HEK293 (cell line): ENCODE results near the gene MGMT.

ENCODE experiments used
- CTCF ChIA-PET: fragments of 350-600 bp; formaldehyde crosslinking; extraction: SDS; loops from one replicate; lab custom pipeline; 2021; ENCODE audit warnings: antibody characterized with exemption; lab: Yijun Ruan, JAX
- POLR2A ChIA-PET: fragments of 300-600 bp; formaldehyde crosslinking; extraction: SDS; loops from one replicate; lab custom pipeline; 2020; ENCODE audit warnings: antibody characterized with exemption, inconsistent platforms; lab: Yijun Ruan, JAX
- H3K27ac ChIP-seq: fragments of 200-500 bp; sonication (Bioruptor generic); 2 replicates; pipeline ENCODE4 v1.5.1; 2014; ENCODE audit warnings: low read depth, low read length, control low read depth, inconsistent platforms; ENCODE audit errors: extremely low read depth
- H3K36me3 ChIP-seq, 2 experiments: fragments of 200-500 bp in 1 of 2; sonication (Bioruptor generic) in 1 of 2; 1 replicate in 1 of 2; 2 replicates in 1 of 2; pipeline ENCODE4 v1.5.1; 2014 to 2017; ENCODE audit warnings: inconsistent platforms in 2 of 2, low read length in 2 of 2; ENCODE audit not compliant: control insufficient read depth in 2 of 2, insufficient read depth in 1 of 2
- H3K4me1 ChIP-seq: fragments of 200-500 bp; sonication (Bioruptor generic); 2 replicates; pipeline ENCODE4 v1.5.1; 2014; ENCODE audit warnings: mild to moderate bottlenecking, low read length, inconsistent platforms; ENCODE audit not compliant: control insufficient read depth, insufficient read depth
- H3K4me3 ChIP-seq: 2 replicates; pipeline ENCODE4 v1.5.1; 2011; ENCODE audit warnings: low read depth, mild to moderate bottlenecking, control low read depth, low read length, moderate library complexity
- H3K9me3 ChIP-seq: fragments of 200-500 bp; sonication (Bioruptor generic); 2 replicates; pipeline ENCODE4 v1.5.1; 2014; ENCODE audit warnings: low read depth, low read length, inconsistent platforms; ENCODE audit not compliant: control insufficient read depth, insufficient read depth
- AEBP2 ChIP-seq: fragments of 450-650 bp; formaldehyde crosslinking; IDR thresholded peaks from 2 replicates; pipeline ENCODE4 v1.5.1; 2016; ENCODE audit warnings: missing biosample characterization, missing genetic modification characterization, borderline replicate concordance
- KLF10 ChIP-seq: fragments of 450-650 bp; IDR thresholded peaks from 2 replicates; pipeline ENCODE4 v1.5.1; 2018; ENCODE audit warnings: missing biosample characterization, mild to moderate bottlenecking, missing genetic modification characterization
- KLF7 ChIP-seq: fragments of 450-650 bp; formaldehyde crosslinking; IDR thresholded peaks from 2 replicates; pipeline ENCODE4 v1.5.1; 2016; ENCODE audit warnings: missing biosample characterization, missing genetic modification characterization, borderline replicate concordance
- KLF8 ChIP-seq: fragments of 450-650 bp; formaldehyde crosslinking; IDR thresholded peaks from 2 replicates; pipeline ENCODE4 v1.5.1; 2016; ENCODE audit warnings: missing biosample characterization, missing genetic modification characterization
- MEIS1 ChIP-seq: sonication (generic); formaldehyde crosslinking; IDR thresholded peaks from 2 replicates; pipeline ENCODE4 v1.8.1; 2022; ENCODE audit warnings: missing genetic modification reagents, mild to moderate bottlenecking, borderline replicate concordance
- PRDM10 ChIP-seq: fragments of 450-650 bp; formaldehyde crosslinking; IDR thresholded peaks from 2 replicates; pipeline ENCODE4 v1.5.1; 2016; ENCODE audit warnings: missing biosample characterization, missing genetic modification characterization
- REPIN1 ChIP-seq: fragments of 450-650 bp; formaldehyde crosslinking; IDR thresholded peaks from 2 replicates; pipeline ENCODE4 v1.5.1; 2017; ENCODE audit warnings: missing biosample characterization, missing genetic modification characterization, low read depth
- SCRT1 ChIP-seq: fragments of 450-650 bp; formaldehyde crosslinking; IDR thresholded peaks from 2 replicates; pipeline ENCODE4 v1.5.1; 2016; ENCODE audit warnings: missing biosample characterization, missing genetic modification characterization, borderline replicate concordance
- ZBTB6 ChIP-seq: fragments of 450-650 bp; formaldehyde crosslinking; IDR thresholded peaks from 2 replicates; pipeline ENCODE4 v1.5.1; 2017; ENCODE audit warnings: missing biosample characterization, missing genetic modification characterization
- ZNF10 ChIP-seq: fragments of 450-650 bp; formaldehyde crosslinking; IDR thresholded peaks from 2 replicates; pipeline ENCODE4 v1.5.1; 2017; ENCODE audit warnings: missing biosample characterization, missing genetic modification characterization
- ZNF112 ChIP-seq: fragments of 450-650 bp; formaldehyde crosslinking; IDR thresholded peaks from 2 replicates; pipeline ENCODE4 v1.5.0; 2017; ENCODE audit warnings: missing biosample characterization, missing genetic modification characterization
- ZNF175 ChIP-seq: fragments of 450-650 bp; formaldehyde crosslinking; IDR thresholded peaks from 2 replicates; pipeline ENCODE4 v1.5.1; 2016; ENCODE audit warnings: missing biosample characterization, missing genetic modification characterization
- ZNF223 ChIP-seq: fragments of 450-650 bp; formaldehyde crosslinking; IDR thresholded peaks from 2 replicates; pipeline ENCODE4 v1.5.1; 2016; ENCODE audit warnings: missing biosample characterization, missing genetic modification characterization
- ZNF248 ChIP-seq: fragments of 450-650 bp; formaldehyde crosslinking; IDR thresholded peaks from 2 replicates; pipeline ENCODE4 v1.5.1; 2017; ENCODE audit warnings: missing biosample characterization, missing genetic modification characterization
- ZNF292 ChIP-seq: fragments of 450-650 bp; formaldehyde crosslinking; IDR thresholded peaks from 2 replicates; pipeline ENCODE4 v1.5.1; 2016; ENCODE audit warnings: low read depth, missing biosample characterization, missing genetic modification characterization, borderline replicate concordance
- ZNF433 ChIP-seq: fragments of 450-650 bp; formaldehyde crosslinking; IDR thresholded peaks from 2 replicates; pipeline ENCODE4 v1.5.1; 2016; ENCODE audit warnings: missing biosample characterization, missing genetic modification characterization, low read depth
- ZNF473 ChIP-seq: fragments of 450-650 bp; formaldehyde crosslinking; IDR thresholded peaks from 2 replicates; pipeline ENCODE4 v1.5.1; 2017; ENCODE audit warnings: missing biosample characterization, missing genetic modification characterization
- ZNF510 ChIP-seq: fragments of 450-650 bp; formaldehyde crosslinking; IDR thresholded peaks from 2 replicates; pipeline ENCODE4 v1.5.1; 2018; ENCODE audit warnings: mild to moderate bottlenecking, missing genetic modification characterization, missing biosample characterization; ENCODE audit not compliant: insufficient replicate concordance
- ZNF514 ChIP-seq: fragments of 450-650 bp; formaldehyde crosslinking; IDR thresholded peaks from 2 replicates; pipeline ENCODE4 v1.5.1; 2016; ENCODE audit warnings: missing biosample characterization, missing genetic modification characterization
- ZNF561 ChIP-seq: fragments of 450-650 bp; IDR thresholded peaks from 2 replicates; pipeline ENCODE4 v1.5.1; 2018; ENCODE audit warnings: missing biosample characterization, missing genetic modification characterization, borderline replicate concordance
- ZNF585B ChIP-seq: fragments of 450-650 bp; formaldehyde crosslinking; IDR thresholded peaks from 2 replicates; pipeline ENCODE4 v1.5.1; 2016; ENCODE audit warnings: missing biosample characterization, missing genetic modification characterization
- ZNF623 ChIP-seq: fragments of 450-650 bp; formaldehyde crosslinking; IDR thresholded peaks from 2 replicates; pipeline ENCODE4 v1.5.1; 2016; ENCODE audit warnings: missing biosample characterization, missing genetic modification characterization
- ZSCAN16 ChIP-seq: fragments of 450-650 bp; formaldehyde crosslinking; IDR thresholded peaks from 2 replicates; pipeline ENCODE4 v1.5.1; 2016; ENCODE audit warnings: missing biosample characterization, missing genetic modification characterization
- TF ChIP-seq, protein P1 (sequence below): fragments of 450-650 bp; formaldehyde crosslinking; IDR thresholded peaks from 2 replicates; pipeline ENCODE4 v1.5.1; 2016; ENCODE audit warnings: missing biosample characterization, missing genetic modification characterization

The MGMT gene

GRCh38 chr10:129560361-129560760 lies 93.3 kb downstream of the MGMT start:
- Histone ChIP-seq H3K4me1 (no peaks in the 10 kb centered on the region), H3K4me3 (no peak overlapping the region), H3K27ac (no peak overlapping the region), H3K36me3 (no peaks in the 10 kb centered on the region), H3K9me3 (no peaks in the 10 kb centered on the region)
- TF ChIP-seq, protein P1, sequence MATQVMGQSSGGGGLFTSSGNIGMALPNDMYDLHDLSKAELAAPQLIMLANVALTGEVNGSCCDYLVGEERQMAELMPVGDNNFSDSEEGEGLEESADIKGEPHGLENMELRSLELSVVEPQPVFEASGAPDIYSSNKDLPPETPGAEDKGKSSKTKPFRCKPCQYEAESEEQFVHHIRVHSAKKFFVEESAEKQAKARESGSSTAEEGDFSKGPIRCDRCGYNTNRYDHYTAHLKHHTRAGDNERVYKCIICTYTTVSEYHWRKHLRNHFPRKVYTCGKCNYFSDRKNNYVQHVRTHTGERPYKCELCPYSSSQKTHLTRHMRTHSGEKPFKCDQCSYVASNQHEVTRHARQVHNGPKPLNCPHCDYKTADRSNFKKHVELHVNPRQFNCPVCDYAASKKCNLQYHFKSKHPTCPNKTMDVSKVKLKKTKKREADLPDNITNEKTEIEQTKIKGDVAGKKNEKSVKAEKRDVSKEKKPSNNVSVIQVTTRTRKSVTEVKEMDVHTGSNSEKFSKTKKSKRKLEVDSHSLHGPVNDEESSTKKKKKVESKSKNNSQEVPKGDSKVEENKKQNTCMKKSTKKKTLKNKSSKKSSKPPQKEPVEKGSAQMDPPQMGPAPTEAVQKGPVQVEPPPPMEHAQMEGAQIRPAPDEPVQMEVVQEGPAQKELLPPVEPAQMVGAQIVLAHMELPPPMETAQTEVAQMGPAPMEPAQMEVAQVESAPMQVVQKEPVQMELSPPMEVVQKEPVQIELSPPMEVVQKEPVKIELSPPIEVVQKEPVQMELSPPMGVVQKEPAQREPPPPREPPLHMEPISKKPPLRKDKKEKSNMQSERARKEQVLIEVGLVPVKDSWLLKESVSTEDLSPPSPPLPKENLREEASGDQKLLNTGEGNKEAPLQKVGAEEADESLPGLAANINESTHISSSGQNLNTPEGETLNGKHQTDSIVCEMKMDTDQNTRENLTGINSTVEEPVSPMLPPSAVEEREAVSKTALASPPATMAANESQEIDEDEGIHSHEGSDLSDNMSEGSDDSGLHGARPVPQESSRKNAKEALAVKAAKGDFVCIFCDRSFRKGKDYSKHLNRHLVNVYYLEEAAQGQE (tag by site-specific recombination): no peak
- TF ChIP-seq ZNF514 (tag by site-specific recombination): no peak
- TF ChIP-seq ZNF248 (tag by site-specific recombination): no peak
- TF ChIP-seq KLF8: no peak
- no peak for TF ChIP-seq ZNF473 (tag by site-specific recombination)
- POLR2A ChIA-PET: no interaction called here
- CTCF ChIA-PET: no interaction called here

DNA sequence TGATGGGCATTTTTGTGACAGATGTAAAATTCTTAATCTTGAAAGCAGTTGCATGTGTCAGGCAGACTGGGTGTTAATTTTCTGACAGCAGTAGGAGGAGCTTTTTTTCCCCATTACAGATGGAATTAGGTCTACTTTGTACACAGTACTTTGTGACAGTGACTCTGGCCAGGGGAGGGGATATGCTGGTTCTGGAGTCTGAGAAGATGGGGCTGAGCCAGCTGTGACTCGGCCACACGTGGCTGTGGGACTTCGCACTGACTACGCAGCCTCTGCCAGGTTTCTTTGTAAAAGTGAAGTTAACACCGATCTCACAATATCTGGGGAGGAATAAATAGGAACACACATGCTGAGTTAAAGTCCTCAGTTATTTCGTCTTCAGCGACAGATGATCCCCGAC lies 95.4 kb downstream of the MGMT start:
- Histone ChIP-seq H3K9me3 (no peaks in the 10 kb centered on the region), H3K4me1 (no peaks in the 10 kb centered on the region), H3K4me3 (no peak overlapping the region), H3K27ac (no peak overlapping the region), H3K36me3 (no peaks in the 10 kb centered on the region)
- ChIA-PET CTCF (no interaction called here), POLR2A (no interaction called here)
- TF ChIP-seq ZNF292 (tag by site-specific recombination) (no peak), AEBP2 (no peak), ZNF112 (no peak), ZBTB6 (tag by site-specific recombination) (no peak), ZNF561 (tag by site-specific recombination) (no peak)

DNA sequence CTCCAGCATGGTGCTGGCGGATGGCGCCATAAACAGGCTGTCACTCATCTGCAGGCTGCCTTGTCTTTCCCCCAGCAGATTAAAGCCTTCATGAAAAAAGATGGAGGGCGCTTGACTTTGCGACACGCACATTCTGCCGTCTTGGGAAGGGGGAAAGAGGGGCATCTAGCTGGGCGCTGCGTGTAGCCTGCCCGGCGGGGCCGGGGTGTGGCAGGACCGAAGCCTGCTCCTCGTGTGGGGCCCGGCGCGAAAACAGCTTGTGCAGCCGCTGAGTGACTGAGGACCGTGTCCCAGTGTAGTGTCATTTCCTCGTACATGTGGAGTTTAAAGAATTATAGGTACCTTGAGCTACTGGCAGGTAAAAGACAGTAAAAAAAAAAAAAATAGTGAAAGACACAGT lies 97.9 kb downstream of the MGMT start:
- no peak overlapping the region for H3K27ac ChIP-seq
- ChIA-PET CTCF (no interaction called here), POLR2A (no interaction called here)
- no peak overlapping the region for H3K4me3 ChIP-seq
- no peaks in the 10 kb centered on the region for H3K4me1 ChIP-seq
- H3K9me3 ChIP-seq: no peaks in the 10 kb centered on the region
- no peaks in the 10 kb centered on the region for H3K36me3 ChIP-seq
- TF ChIP-seq ZNF514 (tag by site-specific recombination) (no peak), KLF7 (tag by site-specific recombination) (no peak), KLF10 (tag by site-specific recombination) (no peak), ZNF175 (tag by site-specific recombination) (no peak), ZNF510 (tag by site-specific recombination) (no peak), ZSCAN16 (tag by site-specific recombination) (no peak), MEIS1 (CRISPR knock-in tag) (no peak), REPIN1 (tag by site-specific recombination) (no peak), ZNF623 (tag by site-specific recombination) (no peak), ZNF223 (tag by site-specific recombination) (no peak), ZNF10 (tag by site-specific recombination) (no peak), SCRT1 (tag by site-specific recombination) (no peak), PRDM10 (tag by site-specific recombination) (no peak), ZNF433 (no peak), ZNF585B (tag by site-specific recombination) (no peak)
